SK-N-DZ (cell line): ENCODE data around the gene SPTLC3.

Experiments used
- DNase-seq: peaks from one replicate; pipeline ENCODE4 v3.0.0-alpha.2; 2015; ENCODE audit warnings: low spot score

The SPTLC3 gene

DNA sequence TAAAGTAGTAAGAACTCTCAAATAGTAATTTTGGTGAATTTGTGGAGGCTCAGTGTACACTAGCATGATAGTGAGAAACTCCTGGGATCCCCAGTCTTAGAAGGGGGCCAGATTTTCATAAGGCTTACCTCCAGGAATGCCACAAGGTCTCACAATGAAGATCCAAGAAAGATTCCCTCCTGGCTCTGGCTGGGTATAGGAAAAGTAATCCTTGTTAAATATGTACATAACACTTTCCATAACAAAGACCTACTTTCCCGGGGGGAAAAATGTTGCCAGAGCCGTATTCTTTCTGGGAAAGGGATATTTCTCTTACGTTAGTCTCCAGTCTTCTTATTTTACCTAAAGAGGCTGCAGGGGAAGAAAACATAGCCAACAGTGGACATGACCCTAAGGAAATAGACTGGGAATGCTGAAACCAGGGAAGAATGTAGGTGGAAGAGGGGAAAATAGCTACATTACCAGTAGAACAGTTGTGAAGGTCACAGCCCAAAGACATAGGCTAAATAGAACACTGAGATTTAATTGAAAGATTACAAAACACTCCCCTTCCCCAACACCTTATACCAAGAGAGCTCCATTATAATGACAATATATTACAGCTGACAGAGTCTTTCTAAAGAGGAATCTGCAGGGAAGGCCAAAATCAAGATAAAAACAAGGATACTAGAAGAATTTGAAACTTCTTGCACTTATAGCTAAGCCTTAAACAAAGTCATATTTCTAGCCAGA, 177.4 kb downstream of the SPTLC3 start:
- no peak for DNase-seq

DNA sequence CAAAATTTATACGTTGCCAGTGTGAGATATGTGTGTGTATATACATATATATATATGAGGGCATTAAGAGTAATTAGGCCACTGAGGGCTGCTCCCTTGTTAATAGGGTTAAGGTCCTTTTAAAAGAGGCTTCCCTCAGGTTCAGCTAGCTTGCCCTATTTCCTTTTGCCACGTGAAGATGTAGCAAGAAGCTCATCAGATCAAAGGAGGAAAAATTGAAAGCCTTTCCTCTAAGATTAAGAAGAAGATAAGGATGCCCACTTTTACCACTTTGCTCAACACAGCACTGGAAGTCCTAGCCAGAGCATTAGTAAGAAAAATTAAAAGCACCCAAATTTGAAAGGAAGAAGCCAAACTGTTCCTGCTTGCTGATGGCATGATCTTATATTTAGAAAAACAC, 179.1 kb downstream of the SPTLC3 start:
- no peak for DNase-seq

DNA sequence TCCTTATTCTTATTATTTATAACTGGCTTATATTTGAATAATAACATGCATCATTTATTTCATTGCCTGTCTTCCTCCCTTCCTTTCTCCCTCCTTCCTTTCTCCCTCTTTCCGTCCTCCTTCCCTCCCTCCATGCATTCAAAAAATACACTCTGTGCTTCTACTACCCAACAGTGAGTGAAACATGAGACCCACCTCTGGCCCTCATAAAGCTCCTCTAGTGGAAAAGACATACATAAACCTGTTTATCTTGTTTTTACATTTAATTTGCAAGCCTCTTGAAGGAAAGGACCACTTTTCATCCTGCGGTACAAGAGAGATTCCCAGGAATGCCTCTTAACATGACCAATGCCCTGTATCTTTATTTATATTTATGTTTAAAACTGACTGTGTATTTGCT, 190.5 kb downstream of the SPTLC3 start:
- DNase-seq = no peak

DNA sequence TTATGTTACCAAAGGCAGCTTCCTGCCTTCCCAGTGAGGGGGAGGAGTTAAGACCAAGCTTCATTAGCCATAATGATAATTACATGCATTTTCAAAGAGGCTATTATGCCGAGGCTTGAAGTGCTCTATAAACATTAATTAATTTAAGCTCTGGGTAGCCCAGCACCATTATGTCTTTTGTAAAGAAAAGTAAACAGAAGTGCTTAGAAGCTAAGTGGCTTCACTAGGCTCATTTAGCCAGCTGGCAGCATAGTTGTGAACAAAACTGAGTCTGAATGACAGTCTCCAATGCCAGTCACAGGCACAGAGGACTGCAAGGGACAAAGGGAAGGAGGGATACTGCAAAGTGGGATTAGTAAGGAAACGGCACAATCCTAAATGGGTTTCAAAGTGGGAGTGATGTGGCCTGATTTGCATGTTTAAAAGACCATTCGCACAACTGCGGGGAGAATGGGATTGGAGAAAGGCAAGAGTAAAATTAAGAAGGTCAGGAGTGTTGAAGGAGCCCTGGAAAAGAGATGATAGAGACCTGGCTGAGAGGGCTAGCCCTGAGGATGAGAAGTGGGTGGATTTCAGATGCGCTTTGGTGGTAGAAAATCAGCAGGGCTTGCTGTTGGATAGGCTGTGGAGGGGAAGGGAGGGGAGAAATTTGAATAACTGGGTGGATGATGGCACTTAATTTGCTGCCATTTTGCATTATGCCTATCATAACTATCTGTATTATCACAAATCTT, 192.2 kb downstream of the SPTLC3 start:
- no peak for DNase-seq

DNA sequence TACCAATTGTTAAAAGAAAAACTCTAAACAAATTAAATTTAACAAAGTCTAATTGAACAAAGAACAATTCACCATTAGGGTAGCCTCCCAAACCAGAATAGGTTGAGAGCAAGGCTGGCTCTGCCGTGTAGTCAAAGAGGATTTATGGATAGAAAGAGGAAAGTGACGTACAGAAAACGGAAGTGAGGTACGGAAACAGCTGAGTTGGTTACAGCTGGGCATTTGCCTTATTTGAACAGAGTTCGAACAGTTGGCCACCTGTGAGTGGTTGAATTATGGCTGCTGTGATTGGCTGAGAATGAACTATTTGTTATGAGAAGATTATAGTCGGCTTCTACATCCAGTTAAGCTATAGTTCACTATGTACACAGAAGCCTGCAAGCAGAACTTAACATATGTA, 193.8 kb downstream of the SPTLC3 start:
- DNase-seq = no peak

DNA sequence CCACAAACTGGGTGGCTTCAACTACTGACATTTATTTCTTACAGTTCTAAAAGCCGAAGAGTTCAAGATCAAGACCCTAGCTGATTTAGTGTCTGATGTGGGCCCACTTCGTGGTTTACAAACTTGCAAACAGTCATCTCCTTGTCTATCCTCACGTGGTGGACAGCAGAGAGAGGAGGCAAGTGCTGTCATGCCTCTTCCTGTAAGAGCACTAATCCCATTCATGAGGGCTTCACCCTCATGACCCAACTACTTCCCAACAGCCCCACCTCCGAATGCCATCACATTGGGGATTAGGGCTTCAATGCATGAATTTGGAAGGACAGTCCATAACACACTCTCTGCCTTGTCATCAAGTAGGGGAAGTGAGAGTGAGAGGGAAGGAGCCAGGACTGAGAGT, 196.7 kb downstream of the SPTLC3 start:
- no peak for DNase-seq

DNA sequence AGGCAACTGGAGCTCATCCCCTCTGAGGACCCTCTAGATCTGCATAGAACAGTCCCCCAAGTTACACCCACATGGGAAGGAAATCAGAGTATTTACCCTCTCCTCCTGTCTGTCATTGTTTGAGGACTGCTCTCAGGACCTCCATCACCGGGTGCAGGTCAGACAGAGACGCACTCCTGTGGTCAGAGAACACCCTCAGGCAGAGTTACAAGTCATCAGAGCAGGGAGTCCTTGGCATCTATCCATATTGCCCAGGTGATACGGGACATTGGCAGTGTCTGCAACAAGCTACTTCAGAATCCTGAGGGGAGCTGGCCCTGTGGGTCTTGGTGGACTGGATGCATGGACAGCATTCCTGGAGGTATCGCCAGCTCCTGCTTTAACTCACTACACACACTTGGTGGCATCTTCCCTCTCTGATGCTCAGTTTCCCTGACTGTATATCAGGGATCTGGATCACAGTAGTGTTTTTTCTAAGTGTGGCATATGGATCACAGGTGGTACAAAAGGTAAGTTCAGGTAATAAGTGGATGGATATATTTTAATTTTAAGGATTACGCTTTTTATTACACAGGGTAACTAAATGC, 197.2 kb downstream of the SPTLC3 start:
- DNase-seq = no peak

DNA sequence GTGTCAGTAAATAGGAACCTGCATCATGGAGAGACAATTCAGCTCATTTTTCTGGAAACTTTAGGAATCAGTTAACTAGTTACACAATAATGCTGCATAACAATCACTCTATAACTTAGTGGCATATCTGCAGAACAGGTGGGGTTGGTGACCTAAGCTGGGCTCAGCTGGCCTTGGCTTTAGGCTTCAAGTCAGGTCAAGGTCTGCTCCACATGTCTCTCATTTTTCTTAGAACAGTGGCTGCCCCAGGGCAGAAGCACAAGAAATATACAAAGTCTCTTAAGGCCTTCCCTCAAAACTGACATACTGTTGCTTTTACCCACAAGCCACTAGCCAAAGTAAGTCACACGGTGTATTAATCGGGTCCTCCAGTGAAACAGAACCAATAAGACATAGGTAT, 198.2 kb downstream of the SPTLC3 start:
- DNase-seq = no peak

DNA sequence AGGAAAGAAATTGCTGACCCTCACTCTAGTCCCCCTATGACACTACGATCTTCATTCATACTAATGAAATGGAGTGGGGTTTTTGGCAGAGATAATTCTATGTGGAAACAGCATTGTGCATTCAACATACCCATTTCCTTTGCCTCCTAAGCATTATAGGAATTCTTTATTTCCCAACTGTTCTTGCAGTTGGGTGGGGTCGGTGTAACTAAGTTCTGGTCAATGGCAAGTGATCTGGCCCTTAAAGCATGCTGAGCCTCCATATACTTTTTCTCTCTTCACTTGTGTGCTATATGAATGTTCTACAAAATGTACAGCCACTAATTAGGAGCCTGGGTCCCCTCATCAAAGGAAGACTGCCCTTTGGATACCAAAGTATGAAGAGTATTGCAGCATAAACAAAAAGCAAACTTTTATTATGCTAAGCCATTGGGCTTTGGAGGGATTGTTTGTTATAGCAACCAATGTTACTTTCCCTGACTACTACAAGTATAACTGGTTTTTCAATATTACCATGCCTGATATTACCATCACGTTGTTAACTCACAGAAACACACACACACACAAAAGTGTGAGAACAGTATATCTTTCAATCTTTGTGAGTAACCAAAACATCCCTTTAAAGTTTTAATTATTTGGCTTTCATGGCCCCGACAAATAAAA, 203.3 kb downstream of the SPTLC3 start:
- no peak for DNase-seq

DNA sequence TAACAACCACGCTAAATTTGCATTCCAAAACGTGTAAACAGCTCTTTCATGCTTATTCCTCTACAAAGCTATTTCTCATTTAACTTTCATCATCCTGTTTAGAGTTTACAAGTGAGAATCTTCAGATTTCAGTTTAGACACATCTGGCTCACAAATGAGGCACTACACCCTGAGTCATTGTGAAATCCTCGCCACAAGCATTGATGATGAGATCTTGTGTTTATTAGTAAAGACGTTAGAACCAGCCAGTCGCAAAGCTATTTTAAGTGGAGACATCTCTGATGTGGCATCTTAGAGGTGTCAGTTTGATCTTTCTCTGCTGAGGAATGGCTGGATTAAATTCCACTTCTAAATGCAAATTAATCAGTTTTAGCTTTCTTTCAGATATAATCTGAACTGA, 204.0 kb downstream of the SPTLC3 start:
- DNase-seq = no peak

DNA sequence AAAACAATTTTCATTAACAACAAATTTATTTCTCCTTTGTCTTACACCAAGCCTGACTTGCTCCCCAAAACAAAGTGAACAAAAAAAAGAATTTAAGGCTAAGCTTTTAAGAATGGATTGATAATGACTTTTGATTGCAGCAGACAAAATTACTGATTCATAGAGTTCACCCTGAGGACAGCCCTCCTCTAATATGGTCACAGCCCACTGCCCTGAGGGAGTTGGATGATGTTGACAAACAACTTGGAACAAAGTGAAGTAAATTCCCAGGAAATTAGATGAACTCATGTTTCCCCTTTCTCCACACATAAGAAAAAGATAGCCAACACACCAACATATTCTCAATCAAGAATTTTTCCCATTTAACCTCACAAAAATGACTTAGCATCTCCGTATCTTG, 204.6 kb downstream of the SPTLC3 start:
- no peak for DNase-seq

DNA sequence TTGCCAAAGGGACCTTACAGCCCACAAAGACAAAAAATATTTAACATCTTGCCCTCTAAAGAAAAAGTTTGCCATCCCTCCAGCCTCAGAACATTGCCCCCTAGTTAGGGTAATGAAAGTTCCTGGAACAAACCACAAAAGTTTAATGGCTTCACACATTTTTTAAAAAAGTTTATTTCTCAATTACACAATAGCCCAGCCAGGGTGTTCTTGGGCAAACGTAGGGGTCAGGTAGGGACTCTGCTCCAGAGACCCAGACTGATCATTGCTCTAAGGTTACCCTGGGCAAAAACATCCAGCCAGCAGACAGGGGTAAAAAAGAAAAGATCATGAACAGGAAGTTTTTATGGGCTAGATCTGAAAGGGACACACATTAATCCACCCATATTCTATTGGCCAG, 207.8 kb downstream of the SPTLC3 start:
- DNase-seq = no peak
